Fibroblast of skin of abdomen (primary cell): ENCODE measurements around the gene ACVR1.
"Not testable (repeated sequence)": the region's sequence is repeated elsewhere in the genome, so short reads cannot be mapped to it uniquely, and the experiment has no call there.

Experiments
- DNase-seq: peaks from one replicate; pipeline ENCODE4 v3.0.0-alpha.2; 2013

The ACVR1 gene

DNA sequence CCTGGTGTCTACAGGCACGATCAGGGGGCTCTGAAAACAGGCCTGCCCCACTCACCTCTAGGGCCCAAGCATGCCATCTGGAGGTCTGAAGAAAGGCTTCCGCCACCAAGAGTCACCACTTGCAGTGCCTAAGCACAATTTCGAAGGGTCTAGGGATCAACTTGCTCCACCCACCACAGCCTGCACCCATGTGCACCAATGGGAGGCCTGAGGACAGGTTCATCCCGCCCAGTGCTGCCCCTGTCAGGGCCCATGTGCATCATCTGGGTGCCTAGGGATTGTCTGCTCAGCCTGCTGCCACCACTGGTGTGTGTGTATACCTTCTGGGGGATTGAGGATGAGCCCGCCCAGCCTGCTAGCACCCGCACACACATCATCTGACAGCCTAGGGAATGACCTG, 126.4 kb downstream of the ACVR1 start:
- DNase-seq, result no peak

DNA sequence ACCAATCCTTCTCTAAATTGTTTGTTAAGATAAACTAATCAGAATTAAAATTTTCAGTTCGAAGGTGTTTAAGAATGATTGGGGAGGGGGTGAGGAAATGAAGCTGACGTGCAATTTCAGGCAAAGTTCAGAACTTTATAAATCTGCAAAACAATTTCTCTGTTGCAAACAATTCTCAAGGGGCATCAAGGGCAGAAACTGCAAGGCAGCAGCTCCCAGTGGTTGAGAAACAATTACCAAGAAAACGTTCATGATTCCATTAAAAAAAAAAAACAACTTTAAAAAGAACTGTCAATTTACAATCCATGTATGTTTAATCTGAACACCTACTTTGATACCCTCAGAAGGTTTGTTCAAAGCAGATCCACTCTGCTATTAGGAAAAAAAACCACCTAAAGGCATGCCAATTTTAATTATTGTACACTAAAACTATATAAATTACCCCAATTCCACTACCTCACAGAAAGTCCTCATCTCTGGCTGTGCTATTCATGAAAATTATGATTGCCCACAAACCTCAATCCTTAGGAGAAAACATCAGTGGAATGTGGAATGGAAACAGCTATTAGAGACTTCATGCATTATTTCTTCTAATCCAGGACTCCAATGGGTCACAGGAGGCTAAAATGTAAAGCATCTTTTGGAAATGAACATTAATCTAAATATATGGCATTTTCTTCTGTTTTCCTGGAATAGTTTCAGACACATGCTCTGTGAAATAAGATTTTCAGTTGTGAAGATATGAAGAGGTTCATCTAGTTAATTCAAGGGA, 127.6 kb downstream of the ACVR1 start:
- DNase-seq, result peak; percentile 90

DNA sequence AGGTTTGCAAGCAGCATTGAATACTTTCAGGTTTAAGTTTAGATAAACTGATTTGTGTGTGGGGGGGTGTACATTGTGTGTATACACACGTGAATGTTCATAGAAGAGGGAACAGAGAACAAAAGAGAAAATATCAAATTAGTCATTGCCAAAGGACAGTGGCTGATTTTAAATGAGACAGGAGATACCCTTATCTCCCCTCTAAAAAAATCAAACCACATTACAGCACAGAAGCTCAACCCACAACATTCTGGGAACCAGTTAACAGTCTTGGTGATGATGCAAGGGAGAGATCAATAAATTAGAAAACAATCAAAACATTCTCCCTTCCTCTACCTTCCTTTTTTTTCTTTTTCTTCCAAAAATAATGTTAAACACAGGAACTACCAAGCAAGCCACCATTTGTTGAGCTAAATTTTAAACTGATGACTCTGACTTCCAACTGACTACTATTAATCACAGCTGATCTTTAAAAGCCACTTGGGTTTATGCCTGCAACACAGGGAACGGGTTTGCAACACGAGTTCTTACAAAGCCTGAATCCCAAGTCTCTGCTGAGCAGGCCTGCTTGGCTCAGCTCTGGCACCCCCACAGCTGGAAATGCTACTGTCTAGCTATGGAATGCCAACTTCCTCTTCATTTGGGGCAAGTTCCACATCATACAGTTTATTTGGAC, 128.3 kb downstream of the ACVR1 start:
- DNase-seq, result peak; percentile 95

DNA sequence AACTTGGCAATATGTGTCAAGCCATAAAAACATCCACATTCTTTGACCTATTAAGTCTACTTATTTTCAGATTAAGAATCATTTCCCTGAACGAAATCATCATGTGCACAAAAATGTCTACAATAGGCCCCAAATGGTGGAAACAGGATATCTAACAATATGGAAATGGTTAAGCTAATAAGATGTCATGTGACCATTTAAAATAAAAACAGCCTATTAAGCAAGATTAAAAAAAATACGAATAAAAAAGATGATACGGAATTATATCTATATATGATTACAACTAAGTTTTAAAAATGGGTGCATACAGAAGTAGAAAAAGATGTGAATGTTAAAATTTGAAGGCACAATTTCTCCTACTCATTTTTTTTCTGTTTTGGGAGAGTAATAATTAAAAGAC, 128.8 kb downstream of the ACVR1 start:
- DNase-seq, result no peak

DNA sequence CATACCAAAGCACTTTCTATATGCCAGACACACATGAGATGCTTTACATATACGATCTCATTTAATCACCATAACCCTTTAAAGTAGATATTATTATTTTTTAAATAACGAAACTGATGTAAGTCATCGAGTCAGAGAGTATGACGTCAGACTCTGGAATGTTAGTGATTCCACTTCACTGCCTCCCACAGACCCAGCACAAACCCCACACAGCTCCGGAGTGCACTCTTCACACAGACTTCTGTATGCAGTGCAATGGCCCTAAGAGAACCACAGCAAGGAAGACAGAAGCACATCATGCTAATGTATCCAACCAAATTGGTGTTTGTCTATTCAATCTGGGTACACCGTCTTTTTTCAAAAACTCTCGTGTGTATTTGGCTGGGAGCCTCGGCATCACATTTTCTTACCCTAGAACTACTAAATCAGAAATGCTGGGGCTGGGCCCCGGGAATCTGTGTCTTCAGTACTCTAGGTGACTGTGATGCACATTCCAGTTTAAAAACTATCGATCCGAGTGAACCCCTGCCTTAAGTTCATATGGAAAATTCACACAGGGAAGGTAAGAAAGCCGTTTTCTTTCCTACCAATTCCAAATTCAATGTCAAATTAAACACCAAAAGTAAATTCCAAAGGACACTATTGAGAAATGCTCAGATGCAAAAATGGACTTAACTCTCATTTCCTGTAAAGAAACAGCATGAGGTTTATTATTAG, 129.7 kb downstream of the ACVR1 start:
- DNase-seq, result peak; percentile 76

DNA sequence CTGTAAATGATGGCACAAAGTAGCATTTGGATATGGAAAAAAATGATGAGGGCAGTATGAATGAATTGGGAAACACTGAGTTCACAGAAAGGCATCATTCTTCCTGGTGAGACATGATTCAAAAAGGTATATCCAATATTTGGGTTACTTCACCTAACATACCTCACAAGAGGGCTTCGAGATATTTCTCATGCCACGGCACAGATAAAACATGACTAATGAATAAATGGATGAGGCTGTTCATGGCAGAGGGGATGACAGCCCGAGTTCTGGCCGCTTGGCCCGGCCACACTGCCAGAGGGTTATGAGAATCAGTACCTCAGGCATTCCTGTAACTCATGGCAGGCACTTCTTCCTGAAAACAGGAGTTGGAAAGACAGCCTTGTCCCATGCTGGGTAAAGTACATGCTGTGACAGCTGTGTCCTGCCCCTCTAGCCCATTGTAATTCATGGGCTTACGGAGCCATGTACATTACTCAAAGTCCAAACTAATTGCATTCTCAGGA, 131.5 kb downstream of the ACVR1 start:
- no peak for DNase-seq

DNA sequence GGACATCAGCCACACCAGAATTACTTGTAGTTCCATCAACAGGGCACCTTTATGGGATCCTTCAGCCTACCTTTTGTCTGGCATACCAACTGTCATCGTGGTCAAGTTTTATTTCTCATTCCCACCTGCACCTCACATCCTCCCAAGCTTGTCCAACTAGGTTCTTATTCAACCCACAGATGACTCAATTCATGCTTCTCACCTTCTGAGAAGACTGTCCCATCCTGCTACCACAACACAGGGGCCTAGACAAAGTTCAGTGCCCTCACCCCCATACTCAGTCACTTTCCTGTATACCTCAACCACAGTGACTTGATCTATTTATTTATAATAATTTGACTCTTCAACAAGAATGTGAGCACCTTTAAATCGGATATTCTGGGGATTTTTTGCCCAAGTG, 133.1 kb downstream of the ACVR1 start:
- no peak for DNase-seq

DNA sequence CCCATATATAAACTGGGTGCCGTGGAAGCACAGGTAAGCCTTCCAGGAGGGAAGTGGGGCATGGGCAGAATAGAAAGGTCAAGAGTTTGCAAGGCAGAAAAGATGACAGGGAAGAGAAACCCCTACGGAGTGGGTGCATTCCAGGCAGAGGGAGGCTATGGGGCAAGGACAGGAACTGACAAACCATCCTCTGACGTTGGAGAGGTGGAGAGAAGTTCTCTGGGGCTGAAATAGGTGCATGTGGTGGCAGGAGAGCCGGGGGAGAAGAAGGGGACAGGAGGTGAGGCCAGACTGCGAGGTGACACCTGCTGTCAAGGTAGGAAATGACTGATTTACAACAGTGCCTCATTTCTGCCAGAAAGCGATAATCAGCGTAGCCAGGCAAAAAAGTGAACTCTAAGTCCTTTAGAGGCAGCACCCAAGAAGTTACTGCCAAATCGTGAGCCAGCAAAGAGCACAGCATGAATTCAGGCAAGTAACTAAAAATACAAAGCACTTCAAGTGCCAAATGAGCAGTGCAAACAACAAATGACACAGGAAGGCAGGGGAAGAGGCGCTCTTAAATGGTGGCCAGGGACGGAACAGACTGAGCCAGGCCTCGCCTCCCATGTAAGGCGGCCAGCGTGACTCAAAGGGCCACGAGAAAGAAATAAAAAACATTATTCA, 134.2 kb downstream of the ACVR1 start:
- no peak for DNase-seq

DNA sequence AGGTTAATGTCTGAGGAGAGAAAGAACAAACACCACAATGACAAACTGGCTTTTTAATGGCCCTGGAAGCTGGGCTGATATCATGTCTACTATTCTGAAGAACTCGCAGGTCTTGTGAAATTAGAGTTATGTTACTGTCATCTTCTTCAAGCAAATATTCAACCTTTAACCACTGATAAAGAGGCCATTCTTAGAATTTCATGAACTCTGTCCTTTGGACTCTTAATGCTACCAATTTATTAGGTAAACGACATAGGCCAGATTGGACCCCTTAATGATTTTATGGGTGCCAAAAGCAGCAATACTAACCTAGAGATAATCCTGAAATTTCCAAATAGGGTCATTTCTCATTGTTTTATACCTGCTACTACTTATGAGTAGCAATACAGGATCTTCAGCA, 138.5 kb downstream of the ACVR1 start:
- DNase-seq, result no peak

DNA sequence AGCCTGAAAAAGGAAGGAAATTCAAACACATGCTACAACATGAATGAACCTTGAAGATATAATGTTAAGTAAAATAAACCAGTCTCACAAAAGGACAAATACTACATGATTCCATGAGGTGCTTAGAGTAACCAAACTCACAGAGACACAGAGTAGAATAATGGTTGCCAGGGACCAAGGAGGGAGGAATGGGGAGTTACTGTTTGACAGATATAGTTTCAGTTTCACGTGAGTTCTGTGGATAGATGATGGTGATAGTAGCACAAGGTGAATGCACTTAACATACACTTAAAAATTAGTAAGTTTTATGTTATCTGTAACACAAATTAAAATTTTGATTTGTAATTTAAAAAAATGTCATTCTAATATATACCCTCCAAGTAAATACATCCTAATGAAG, 140.6 kb downstream of the ACVR1 start:
- DNase-seq, result no peak

DNA sequence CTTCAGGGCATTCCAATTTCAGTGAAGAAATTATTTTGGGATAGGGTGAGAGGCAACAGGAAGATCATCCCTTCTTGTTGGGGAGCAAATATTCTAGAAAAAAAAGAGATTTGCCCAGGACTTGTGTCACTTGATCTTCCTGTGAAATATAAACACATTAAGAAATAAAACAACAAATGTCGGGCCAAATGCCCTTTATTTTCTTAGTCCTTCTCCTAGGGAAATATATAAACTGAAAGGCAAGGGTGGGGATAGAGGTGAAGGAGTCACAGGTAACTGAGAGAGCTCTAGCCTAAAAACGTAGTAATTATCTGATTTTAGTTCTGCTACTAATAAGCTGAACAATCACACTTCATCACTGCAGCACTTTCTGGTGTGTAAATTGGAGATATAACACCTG, 142.9 kb downstream of the ACVR1 start:
- no peak for DNase-seq

DNA sequence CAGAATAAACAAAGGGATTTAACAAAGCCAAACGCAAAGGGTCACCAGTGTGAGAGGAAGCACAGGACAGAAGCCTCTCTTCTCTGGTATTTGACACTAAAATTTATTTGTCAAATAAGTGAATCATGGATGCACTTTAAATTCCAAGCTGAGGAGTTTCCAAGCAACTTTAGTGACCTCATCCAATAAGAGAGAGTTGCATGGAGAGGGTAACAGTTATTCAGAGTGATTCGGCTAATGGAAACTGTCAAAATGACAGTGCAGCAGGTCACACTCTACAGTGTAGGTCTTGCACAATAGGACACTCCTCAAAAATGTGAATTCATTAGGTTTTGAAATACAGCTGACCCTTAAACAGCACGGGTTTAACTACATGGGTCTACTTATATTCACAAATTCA, 143.5 kb downstream of the ACVR1 start:
- DNase-seq, result no peak

DNA sequence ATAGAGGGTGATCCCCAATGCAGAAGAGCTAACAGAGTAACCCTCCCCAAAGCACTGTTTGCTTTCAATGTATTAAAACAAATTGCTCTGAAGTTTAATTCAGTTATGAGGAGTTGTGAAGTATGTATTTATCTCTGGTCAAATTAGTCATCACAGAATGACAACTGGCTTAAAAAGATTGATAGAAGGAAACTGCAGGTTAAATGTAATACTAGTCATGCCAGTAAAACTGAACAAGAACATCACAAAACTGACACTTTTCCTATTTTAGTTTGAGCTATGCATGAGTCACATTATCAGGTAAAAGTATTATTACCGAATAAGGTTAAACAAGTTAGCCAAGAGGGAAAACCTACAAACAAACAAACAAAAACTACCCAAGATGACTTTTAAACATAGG, 148.4 kb downstream of the ACVR1 start:
- DNase-seq, result no peak

DNA sequence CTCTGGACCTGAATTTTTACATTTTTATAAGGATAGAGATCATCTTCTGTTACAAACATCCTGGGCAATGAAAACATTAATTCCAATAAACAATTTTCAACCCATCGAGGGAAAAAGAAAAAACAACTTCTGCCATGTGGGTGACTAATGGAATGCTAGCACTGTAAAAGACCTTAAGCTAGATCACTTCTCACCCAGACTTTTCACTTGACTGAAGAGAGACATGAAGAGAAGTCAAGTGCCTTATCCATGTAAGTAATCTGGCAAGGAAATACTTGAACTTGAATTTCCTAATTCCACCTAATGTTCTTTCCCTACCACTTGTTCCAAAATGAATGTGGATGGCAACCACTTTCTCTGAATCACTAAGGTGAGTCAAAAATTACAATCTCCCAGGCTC, 149.2 kb downstream of the ACVR1 start:
- no peak for DNase-seq

DNA sequence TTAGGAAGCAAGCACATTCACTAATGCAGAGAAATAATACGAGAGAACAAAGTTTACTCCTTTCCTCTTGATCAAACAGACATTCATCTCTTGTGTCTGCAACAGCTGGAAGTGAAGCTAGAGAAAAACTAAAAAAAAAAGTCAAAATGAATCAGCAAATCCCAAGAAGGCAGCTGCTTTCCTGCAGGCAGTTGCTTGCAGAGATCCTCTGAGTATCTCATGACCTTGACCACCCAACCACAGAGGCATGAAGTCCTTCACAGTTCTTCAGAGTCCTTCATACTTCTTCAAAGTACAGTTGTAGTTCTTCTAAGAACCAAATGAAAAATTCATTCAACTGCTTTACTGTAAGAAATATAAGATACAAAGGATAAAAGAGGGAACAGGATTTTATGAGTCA, 150.3 kb downstream of the ACVR1 start:
- DNase-seq, result no peak

DNA sequence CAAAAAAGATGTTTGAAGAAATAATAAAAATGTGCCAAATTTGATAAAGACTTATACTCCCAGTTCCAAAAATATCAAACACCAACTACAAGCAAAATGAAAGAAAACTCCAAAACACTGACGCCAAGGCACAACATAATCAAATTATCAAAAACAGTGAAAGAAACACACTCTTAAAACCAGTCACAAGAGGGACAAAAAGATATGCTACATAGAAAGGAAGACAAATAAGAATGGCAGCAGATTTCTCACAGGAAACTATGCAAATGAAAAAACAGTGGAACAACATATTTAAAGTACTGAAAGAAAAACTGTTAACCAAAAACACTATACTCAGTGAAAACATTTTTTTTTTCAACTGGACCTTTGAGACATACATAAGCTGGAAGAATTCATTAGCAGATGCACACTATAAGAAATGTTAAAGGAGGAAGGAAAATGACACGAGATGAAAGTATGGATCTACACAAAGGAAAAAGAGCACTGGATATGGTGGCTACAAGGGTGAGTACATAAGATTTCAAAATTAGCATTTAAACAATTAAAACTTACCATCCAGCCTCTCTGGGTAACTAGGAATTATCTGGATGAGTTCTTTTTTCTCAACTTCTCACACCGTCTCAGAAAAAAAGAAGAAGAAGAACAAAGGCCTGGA, 153.4 kb downstream of the ACVR1 start:
- no peak for DNase-seq

DNA sequence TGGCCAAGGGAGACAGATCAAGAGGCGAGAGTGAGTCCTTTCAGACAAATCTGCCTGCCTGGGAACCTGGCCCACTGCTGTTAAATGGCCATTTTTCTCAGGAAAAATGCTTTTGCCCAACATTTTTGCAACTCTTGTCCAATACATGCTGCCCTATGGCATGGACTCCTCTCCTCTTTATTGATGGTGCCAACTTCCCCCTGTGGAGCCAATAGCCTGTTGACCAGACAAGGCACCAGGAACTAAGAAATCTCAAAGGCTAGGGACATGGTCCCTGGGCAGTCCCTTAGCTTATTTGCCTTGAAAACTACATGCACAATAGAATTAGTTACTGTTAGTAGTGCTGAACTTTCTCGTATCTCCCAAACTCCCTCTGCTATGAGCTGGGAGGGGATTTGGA, 155.6 kb downstream of the ACVR1 start:
- DNase-seq, result no peak

DNA sequence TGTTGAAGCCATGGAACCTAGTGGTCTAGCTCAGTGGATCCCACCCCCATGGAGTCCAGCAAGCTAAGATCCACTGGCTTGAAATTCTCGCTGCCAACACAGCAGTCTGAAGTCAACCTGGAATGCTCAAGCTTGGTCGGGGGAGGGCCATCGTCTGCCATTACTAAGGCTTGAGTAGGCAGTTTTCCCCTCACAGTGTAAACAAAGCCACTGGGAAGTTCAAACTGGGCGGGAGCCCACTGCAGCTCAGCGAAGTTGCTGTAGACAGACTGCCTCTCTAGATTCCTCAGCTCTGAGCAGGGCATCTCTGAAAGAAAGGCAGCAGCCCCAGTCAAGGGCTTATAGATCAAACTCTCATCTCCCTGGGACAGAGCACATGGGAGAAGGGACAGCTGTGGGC, 171.5 kb downstream of the ACVR1 start:
- DNase-seq, result not testable (repeated sequence)

DNA sequence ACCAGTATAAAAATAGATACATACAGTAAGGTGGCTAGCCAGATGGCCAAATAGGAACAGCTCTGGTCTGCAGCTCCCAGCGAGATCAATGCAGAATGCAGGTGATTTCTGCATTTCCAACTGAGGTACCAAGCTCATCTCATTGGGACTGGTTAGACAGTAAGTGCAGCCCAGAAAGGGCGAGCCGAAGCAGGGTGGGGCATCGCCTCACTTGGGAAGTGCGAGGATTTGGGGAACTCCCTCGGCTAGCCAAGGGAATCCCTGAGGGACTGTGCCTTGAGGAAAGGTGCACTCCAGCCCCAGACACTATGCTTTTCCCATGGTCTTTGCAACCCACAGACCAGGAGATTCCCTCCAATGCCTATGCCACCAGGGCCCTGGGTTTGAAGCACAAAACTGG, 172.0 kb downstream of the ACVR1 start:
- DNase-seq, result not testable (repeated sequence)

DNA sequence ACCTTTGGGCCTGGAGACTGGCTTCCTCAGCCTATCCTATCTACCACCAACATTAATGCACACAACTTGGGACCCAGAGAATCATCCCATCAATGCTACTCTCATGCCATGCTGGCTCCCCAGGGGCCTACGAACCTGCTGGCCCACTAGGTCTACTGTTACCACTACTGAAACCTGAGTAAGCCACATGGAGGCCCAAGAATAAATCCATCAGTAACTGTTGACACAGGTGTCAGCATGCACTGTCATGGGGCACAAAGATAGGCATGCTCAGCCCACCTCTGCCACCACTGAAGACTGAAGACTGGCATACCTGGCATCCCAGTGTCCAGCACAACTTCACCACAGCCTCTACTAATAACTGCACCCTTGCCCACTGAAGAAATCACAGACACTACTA, 176.3 kb downstream of the ACVR1 start:
- DNase-seq, result no peak

DNA sequence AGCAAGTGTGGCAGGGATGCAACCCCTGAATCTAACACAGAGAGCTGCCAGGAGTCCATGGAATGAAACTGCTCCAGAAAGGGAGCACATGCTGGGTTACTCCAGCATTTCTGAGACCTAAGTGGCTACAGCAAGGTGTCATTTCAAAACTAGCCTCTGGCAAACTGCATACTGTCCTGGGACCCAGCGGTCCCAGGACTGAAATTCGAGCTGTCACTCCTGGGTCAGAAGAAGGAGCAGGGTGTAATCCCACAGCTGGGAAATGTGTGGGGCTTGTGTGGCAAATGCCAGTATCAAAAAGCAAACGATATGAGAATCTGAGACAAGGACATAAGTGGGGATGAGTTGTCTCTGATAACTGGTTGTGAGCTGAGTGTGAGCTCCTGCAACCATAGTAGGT, 177.1 kb downstream of the ACVR1 start:
- no peak for DNase-seq

DNA sequence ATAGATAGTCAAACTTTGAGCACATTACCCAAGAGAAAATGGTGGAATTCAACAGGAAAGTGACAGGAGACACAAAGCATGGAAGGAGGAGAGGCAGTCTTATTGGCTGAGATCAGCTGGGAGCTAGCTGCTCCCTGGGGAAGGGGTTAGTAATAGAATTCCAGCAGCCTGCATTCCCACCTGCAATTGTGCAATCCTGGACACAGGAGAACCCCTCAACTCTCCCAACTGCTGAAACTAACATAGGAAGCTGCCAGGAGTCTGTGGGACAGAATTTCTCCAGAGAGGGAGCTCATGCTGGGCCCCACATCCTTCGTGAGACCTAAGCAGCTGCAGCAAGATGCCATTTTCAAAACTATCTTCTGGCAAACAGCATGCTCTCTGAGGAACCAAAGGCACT, 177.7 kb downstream of the ACVR1 start:
- peak; percentile 76 for DNase-seq

DNA sequence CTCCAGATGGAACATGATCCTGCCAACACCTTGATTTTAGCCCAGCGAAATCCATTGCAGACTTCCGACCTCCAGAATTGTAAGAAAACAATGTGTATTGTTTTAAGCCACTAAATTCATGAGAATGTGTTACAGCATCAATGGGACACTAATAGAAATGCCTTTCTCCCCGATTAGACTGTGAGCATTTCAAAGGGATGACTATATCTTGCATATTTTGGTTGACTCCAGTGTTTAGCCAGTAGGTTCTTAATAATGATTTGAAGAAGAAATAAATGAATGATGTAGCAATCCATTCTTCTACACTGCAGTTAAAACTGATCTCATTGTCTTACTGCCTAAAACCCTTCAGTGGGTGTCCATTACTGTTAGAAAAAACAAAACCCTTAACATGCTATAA, 180.1 kb downstream of the ACVR1 start:
- peak; percentile 73 for DNase-seq
